Astrocyte of the cerebellum (primary cell): ENCODE measurements around the gene ZNF302.

Experiments used
- DNase-seq: peaks from one replicate; pipeline ENCODE4 v3.0.0-alpha.2; 2011; ENCODE audit warnings: low read depth
- H3K4me3 ChIP-seq: 2 replicates; pipeline ENCODE4 v1.5.1; 2011; ENCODE audit warnings: mild to moderate bottlenecking, low read depth, low read length, moderate library complexity
- in situ Hi-C: cut with HindIII; loops from 2 replicates; pipeline ENCODE4 v1.10.0; 2017; ENCODE audit warnings: low sequenced_read_pairs
- TF ChIP-seq, protein P1 (sequence below): IDR thresholded peaks from 2 replicates; pipeline ENCODE4 v1.5.1; 2012; ENCODE audit warnings: low read length, low read depth, moderate library complexity, mild to moderate bottlenecking; ENCODE audit errors: missing control alignments

Gene ZNF302

DNA sequence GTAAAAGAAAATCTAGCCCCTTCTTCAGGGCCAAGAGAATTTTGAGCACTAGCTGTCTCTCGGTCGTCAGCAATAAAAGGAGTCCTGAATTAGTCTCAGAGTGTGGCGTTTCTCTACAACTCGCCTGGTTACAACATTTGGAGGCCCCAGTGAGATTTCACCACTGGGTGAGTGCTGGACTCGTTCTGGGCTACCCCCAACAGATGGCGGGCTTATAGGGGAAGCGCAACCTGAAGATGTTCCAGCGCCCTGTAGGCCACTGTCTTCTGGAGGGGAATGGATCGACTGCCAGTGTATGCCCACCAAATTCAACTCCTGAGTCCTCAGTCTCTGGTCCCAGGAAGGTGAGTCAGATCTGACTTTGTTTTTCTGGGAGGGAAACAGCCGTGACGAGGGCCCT, 44.9 kb downstream of the ZNF302 start:
- no peak for DNase-seq
- TF ChIP-seq, protein P1, sequence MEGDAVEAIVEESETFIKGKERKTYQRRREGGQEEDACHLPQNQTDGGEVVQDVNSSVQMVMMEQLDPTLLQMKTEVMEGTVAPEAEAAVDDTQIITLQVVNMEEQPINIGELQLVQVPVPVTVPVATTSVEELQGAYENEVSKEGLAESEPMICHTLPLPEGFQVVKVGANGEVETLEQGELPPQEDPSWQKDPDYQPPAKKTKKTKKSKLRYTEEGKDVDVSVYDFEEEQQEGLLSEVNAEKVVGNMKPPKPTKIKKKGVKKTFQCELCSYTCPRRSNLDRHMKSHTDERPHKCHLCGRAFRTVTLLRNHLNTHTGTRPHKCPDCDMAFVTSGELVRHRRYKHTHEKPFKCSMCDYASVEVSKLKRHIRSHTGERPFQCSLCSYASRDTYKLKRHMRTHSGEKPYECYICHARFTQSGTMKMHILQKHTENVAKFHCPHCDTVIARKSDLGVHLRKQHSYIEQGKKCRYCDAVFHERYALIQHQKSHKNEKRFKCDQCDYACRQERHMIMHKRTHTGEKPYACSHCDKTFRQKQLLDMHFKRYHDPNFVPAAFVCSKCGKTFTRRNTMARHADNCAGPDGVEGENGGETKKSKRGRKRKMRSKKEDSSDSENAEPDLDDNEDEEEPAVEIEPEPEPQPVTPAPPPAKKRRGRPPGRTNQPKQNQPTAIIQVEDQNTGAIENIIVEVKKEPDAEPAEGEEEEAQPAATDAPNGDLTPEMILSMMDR, result no peak
- in situ Hi-C loops, result no loop called here
- no peak overlapping the region for H3K4me3 ChIP-seq

DNA sequence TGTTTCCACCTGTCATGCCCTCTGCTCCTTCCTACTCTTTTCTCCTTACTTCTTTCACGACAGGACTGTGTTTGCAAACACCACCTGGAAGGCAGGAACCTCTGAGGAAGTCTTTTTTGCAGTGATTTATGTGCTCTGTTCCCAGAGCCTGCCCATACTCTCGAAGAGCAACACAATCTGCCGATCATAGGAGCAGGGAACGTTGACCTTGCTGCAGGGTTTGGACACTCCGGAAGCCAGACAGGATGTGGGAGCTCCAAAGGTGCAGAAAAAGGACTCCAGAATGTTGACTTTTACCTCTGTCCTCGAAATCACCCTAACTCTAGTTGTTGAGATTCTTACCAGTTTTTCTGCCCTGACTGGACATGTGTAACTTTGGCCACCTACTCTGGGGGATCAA, 47.9 kb downstream of the ZNF302 start:
- TF ChIP-seq, protein P1, result no peak
- in situ Hi-C loops, result no loop called here
- no peak for DNase-seq
- no peak overlapping the region for H3K4me3 ChIP-seq

DNA sequence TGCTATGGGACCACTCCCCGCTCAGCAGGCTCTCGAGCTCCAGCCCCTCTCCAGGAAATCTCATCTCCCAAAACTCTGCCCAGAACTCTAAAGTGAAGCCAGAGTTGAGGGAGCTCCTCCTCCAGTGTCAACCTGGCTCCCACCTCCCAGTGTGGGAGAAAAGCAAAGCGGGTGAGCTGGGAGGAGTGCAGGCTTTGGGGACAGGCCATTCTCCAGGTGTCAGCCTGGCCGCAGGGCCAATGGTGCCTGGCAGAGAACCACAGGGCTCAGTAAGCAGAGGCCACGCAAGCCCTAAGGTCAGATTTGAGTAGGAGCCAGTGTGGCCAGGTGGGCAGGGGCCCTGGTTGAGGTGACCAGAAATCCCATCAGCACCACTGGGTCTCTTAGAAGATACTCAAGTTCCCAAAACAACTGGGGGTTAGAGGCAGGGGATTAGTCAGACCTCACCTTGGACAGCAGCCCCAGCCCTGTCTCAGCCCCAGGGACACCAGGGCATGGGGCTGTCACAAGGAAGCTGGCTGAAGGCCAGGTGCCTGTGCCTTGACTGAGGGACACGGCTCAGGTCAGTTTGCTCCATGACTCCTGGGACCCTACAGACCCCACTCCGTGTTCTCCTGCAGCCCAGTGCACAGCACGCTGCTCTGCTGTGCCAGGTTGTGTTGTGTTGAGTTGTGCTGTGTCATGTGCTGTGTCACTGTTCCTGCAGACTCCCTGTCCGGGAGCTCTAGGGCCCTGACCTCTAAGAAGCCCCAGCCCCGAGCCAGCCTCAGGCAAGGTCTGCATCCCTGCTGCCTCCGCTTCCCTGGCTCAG, 53.7 kb downstream of the ZNF302 start:
- in situ Hi-C loops, result no loop called here
- TF ChIP-seq, protein P1, result no peak
- H3K4me3 ChIP-seq, result no peak overlapping the region
- no peak for DNase-seq

DNA sequence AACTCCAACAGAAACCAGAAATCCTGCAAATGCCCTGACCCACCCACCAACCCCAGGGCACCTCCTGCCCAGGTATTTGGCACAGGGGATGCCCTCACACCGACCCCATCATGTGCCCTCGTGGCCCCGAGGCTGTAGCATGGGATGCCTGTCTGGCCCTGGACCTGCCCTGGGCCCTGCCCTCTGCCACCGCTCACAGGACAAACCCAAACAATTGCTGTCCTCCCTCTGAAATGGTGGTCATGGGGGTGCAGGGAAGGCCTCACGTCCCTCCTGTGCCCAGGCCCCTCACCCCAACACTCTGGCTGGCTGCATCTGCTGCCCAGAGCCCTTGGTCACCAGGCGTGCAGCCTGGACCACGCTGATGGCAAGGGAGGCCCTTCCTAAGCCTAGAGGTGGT, 54.5 kb downstream of the ZNF302 start:
- in situ Hi-C loops, result no loop called here
- DNase-seq, result no peak
- no peak overlapping the region for H3K4me3 ChIP-seq
- TF ChIP-seq, protein P1, result no peak

DNA sequence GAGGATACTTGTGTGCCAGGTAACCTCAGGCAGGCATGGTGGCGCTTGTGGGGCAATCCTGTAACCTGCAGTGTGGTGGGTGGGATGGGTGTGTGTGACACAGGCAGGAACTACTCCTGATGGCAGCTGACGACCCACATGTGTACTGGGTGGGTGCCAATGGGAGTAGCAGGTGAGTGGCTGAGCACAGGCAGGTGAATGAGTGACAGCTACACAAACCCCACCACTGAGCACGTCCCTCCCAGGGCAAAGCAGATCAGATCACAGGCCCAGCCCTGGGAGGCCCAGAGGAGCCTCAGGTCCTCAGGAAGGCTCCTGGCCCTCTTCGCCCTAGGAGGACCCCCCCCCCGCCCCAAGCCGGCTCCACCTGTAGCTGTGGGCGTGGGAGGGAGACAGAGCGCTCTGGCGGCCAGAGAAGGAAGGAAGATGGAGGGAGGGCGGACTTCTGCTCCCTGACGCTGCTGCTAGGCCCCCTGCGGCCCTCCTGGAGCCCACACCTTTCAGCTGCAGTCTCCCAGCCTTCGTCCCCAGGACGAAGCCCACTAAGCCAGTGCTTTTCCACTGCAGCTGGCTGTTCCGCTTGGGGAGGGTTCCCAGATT, 55.2 kb downstream of the ZNF302 start:
- H3K4me3 ChIP-seq, result peak overlapping the region; percentile 70
- TF ChIP-seq, protein P1, result no peak
- in situ Hi-C loops, result no loop called here
- DNase-seq, result no peak

DNA sequence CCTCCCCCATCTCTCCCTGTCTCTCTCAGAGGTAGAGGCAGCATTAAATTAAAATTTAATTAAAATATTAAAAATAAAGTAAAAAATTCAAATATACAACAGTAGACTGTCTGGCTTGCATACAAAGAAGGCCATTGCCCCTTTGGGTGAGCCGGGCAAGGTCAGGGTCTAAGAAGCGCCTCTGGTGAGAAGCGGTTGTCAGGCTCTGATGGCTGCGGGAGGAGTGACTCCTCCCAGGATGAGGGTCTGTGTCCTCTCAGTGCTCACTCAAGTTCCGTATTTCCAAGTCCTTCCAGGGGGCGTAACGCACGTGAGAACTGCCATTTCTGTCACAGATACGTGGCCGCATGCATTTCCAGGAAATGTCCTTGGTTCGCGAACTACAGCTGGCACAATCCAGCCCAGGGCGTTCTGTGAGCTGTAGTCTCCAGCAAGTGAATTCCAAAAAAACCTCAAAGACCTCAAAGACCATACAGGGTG, 55.8 kb downstream of the ZNF302 start:
- peak overlapping the region; percentile 70 for H3K4me3 ChIP-seq
- TF ChIP-seq, protein P1, result no peak
- in situ Hi-C loops, result no loop called here
- DNase-seq, result no peak
